Measurements from ENCODE around the gene AKT1.
"Not testable (repeated sequence)": the region's sequence is repeated elsewhere in the genome, so short reads cannot be mapped to it uniquely, and the experiment has no call there.

Gene AKT1

DNA sequence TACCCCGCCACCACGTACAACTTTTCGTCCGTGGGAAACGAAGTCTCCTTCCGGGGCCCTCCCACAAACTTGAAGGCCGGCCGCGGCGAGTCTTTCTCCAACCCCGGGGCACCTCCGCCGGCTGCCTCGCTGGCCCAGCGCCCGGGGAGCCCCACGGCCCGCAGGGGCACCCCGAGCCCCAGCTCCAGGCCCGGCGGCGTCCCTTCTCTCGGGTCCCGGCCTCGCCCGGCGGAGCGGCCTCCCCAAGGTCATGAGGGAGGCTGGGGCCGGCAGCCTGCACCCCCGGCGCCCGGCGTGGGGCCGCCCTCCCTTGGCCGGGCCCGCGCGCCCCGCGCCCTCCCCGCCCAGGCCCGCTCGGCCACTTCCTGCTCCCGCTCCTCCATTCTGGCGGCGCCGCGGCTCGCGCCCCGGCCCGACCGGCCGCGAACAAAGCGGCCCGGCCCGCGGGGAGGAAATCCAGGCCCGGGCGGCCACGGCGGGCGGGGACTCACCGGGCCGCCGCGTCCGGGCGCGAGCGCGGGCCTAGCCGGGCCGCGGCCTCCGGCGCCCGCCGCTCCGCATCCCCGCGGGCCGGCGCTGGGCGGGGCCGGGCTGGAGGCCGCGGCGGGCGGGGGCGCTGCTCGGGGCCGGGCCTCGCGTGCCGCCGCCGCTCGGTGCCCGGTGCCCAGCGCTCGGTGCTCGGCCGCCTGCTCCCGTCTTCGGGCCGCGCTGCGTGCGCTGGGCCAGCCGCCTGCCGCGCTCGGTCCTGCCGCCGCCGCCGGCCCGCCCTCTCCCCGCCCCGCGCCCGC is at the start of gene AKT1:
Gene AKT1 (minus strand): TSS at position 756 of the 788 bp plus-strand sequence. CDS start 3,105 bp downstream, outside the sequence.
- no peak for DNase-seq (ENCODE audit: low read depth)

DNA sequence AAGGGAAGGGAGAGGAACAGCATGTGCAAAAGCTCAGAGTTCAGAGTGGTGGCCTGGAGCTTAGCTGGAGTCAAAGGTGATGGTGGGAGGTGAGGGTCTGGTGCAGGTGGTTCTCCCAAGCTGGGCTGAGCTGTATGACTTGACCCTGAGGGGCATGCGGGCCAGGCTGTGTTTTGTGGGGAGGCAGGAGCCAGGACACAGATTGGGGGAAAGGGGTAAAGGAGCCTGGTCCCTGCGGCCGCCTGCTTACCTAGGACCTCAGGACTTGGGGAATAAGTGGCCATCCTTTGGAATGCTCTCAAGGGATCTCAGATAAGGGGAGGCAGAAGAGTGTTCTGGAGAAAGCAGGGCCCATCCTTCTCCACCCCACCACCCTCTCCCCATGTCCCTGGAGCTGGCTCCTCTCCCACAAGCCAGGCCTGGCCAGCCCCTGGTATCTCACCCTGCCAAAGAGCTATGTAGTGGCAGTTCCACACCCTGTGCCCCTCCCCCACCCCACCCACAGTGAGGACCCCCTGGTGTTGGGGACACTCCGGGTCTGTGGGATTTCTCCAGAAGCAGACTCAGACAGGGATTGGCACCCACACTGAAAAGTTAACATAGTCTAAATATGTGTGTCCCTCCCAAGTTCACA is 49.6 kb upstream of the AKT1 start:
- DNase-seq (ENCODE audit: low read depth) = no peak

DNA sequence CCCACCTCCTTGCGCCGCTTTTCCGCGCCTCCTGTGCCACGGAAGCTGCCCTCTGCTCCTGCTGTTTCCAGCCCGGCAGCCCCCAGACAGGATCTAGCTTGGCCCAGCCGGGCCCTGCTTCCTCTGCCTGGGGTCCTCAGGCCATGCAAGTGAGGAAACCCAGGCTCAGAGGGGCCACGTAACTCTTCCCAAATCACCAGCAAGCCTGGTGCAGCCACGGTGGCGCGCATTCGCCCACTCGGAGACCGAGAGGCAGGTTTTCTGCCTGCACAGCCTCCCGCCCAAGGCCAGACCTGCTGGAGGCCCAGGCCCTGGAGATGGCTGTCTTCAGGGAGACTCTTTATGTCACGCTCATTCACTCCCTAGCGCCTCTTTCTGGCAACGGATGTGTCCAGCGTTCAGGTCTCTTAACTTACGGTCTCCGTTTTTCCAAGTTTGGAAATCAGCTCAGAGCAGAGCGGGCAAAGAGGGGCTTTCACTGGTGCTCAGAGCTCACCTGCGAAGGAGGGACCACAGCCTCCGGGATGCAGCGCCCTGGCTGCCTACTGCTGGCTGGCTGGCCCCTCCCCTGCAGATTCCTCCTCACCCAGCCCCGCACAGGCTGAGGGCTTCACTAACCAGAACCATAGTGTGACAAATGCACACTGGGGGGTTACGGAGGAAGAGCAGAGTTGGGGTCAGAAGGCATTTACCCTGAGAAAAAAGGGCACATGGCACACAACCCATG is 48.9 kb upstream of the AKT1 start:
- no peak for DNase-seq (ENCODE audit: low read depth)

DNA sequence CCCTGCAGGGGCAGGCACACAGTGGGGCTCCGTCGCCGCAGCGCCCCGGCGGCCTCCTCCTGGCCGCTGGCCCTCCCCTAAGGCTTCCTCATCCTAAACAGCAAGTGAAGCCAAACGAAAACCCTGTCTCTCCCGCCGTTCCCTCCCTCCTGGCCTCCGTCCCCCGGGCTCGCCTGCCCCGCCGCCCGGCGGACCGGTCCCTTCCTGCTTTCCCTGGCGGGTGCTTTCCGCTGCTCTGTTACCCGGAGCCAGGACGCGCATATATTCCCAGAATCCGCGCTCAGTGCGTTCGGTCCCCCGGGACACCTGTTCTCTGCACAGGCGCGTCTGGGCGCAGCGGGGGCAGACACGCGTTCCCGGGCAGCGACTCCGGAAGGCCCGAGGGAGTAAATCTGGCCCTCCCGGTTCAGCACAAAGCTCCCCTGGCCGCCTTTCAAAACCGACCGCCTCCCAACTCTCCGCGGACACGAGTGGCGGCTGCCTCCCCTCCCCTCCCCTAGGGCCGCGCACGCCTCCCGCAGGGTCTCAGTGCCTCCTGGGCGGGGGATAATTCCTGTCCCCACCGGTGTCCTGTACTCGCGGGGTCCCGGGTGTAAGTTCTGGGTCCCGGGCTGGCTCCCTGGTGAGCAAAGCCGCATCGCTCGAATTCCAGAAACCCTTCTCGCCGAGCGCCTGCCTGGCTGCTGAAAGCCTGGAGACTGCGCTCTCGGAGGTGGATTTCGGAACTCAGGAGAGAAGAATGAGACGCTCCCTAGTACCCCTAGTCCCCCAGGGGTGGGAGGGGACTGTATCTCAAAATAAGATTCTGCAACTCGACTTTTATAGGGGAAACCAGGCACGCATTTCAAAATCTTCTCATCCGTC is 48.1 kb upstream of the AKT1 start:
- no peak for DNase-seq (ENCODE audit: low read depth)

DNA sequence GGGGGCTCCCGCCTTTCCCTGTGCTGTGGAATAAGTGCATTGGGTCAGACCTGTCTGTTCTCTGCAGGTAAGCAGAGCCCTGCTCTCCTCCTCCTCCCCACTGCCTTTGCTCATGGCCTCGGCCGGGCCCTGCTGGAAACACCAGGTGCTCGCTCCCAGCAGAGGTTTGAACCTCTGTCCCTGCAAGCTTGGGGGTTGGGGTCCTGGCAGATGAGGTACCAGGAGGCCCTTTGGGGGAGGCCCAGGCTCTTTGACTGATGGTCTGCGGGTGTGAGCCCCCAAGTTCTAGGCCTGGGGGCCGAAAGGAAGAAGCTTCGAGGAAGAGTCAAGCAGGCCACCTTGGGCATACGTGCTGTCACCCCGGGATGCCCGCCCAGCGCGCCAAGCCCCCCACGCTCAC is 47.5 kb upstream of the AKT1 start:
- no peak for DNase-seq (ENCODE audit: low read depth)

DNA sequence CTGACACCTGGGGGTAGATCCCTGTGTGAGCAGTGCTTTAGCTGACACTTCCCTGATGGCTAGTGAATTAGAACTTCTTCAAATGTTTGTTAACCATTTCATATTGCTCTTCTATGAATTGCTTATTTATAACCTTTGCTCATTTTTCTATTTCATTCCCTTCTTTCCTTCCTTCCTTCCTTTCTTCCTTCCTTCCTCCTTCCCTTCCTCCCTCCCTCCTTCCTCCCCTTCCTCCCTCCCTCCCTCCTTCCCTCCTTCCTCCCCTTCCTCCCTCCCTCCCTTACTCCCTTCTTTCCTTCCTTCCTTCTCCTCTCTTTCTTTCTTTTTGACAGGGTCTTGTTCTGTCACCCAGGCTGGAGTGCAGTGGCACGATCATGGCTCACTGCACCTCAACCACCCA is 46.2 kb upstream of the AKT1 start:
- DNase-seq (ENCODE audit: low read depth) = no peak

DNA sequence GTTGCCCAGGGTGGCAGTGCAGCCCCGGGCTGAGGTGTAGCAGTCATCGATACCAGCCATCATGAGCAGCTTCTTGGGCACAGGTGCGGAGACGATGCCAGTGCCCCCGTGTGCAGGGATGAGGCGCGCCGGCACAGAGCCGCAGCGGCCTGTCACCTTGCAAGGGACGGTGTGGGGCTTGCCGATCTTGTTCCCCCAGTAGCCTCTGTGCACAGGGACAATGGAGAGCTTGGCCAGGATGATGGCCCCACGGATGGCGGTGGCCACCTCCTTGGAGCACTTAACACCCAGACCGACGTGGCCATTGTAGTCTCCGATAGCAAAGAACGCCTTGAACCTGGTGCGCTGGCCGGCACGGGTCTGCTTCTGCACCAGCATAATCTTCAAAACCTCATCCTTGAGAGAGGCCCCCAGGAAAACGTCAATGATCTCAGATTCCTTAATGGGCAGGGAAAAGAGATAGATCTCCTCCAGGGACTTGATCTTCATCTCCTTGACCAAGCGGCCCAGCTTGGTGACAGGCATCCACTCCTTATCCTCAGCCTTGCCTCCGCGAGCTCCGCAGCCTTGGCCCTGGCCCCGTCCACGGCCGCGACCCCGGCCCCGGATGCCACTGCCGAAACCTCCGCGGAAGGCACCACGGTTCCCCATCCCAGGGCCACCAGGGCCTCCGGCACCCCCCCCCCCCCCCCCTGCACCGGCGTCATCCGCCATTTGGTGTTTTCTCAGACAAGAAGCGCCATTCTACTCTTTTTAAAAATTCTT is 40.8 kb upstream of the AKT1 start:
- DNase-seq (ENCODE audit: low read depth) = not testable (repeated sequence)

DNA sequence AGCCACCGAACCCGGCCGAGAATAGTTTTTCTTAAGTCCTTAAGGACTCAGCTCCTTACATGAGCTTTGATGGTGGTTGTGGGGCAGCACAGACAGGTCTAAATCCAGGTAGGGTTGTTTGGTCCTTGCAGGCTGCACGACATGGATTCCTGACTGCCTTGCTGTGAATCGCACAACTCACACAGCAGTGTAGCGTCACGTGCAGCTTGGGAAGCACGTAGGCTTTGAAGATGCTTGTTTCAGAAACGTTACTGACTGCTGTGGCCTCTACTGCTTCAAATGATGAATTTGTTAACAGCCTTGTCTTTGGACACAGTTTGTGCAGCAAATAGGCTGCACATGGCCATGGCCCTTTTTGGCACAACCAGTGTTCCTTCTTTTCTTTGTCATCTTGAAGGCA is 35.2 kb upstream of the AKT1 start:
- no peak for DNase-seq (ENCODE audit: low read depth)

DNA sequence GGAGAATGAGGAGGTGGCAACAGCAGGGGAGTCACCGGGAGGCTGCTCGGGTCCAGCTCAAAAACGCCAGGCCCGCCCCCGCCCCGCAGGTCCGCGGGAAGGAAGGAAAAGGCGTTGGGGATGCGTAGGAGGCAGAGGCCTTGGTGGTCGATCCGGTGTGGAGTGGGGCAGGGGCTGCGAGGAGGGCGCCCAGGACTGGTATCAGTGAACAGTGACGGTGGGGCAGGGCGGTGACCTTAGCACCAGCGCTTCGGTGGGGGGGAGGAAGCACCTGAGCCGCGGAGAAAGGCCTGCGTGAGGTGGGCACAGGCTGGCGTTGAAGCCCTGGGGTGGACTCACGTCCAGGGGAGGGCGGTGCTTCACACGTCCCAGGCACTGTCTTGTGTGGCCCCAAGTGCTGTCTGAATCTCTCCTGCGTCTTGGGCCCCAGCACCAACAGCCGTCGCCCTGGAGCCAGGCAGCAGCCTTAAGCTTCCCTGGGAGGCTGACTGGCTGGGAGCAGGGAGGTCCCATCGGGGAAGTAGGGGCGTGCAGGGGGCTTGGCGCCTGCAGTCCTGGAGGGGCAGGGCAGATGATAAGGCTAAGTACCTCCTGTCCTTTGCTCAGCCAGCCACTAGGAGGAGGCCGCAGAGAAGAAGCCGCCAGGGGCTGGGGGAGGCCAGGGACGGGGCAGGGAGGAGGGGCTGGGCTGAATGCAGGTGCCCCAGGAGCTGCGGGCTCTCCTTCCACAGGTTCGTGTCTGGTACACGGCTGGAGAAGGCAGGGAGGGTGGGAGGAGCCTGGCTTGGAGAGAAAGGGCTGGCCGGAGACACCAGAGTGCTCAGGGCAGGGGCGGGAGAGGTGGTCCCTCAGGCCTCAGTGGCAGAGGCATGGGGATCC is 31.9 kb upstream of the AKT1 start:
- no peak for DNase-seq (ENCODE audit: low read depth)

DNA sequence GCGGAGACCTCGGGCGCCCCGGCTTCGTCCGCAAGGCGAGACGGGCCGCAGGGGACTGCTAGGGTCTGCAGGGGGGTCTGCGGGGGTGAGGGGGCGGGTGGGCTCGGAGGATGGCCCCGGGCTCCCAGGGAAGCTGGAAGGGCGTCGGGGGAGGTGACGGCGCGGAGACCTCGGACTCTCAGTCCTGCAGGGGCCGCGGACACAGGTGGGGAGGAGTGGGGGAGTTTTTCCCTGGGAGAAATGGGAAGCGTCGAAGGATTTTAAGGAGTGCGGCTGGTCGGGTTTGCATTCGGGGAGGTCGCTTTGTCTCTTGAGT is 31.3 kb upstream of the AKT1 start:
- no peak for DNase-seq (ENCODE audit: low read depth)

DNA sequence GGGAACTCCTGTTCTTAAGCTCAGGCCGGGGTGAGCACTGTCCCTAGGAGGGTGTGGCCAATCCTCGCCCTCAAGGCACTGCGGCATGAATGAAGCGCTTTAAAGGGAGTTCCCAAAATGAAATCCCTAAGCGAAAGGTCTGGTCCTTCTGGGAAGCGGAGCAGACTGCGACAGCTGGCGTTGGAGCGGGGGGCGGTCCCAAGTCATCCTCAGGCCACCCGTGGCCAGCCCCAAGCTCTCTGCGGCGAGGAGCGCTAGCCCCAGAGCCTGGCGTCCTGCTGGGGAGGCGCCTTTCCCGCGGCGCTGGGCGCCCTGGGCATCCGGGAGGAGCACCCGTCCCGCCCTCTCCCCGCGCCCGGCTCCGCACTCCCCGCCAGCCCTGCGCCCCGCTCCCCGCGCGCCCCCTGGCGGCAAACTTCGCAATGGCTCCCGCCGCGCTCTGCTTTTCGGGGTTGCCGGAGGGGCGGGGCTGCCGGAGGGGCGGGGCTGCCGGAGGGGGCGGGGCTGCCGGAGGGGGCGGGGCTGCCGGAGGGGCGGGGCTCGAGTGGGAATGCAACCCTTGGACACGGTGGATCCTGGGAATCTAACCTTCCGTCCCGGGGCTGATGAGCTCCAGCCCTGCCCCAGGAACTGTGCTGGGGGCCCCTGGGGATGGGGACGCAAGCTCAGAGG is 30.8 kb upstream of the AKT1 start:
- peak; percentile 49 for DNase-seq (ENCODE audit: low read depth)

DNA sequence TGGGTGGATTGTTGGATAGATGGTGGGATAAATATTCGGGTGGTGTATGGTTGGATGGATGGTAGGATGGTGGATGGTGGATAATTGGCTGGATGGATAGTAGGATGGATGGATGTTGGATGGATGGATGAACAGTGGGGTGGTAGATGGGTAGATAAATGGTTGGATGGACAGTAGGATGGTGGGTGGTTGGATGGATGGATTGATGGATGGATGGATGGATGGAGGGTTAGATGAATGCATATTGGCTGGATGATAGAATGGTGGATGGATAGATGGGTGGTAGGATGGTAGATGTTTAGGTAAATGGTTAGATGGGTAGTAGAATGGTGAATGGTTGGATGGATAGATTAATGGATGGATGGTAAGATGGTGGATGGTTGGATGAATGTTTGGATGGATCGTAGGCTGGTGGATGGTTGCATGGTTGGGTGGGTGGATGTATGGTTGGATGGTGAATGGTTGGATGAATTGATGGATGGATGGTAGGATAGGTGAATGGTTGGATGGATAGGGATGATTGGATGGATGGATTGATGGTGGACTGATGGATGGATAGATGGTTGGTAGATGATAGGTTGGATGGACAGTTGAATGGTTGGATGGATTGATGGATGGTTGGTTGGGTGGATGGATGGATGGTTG is 28.9 kb upstream of the AKT1 start:
- no peak for DNase-seq (ENCODE audit: low read depth)

DNA sequence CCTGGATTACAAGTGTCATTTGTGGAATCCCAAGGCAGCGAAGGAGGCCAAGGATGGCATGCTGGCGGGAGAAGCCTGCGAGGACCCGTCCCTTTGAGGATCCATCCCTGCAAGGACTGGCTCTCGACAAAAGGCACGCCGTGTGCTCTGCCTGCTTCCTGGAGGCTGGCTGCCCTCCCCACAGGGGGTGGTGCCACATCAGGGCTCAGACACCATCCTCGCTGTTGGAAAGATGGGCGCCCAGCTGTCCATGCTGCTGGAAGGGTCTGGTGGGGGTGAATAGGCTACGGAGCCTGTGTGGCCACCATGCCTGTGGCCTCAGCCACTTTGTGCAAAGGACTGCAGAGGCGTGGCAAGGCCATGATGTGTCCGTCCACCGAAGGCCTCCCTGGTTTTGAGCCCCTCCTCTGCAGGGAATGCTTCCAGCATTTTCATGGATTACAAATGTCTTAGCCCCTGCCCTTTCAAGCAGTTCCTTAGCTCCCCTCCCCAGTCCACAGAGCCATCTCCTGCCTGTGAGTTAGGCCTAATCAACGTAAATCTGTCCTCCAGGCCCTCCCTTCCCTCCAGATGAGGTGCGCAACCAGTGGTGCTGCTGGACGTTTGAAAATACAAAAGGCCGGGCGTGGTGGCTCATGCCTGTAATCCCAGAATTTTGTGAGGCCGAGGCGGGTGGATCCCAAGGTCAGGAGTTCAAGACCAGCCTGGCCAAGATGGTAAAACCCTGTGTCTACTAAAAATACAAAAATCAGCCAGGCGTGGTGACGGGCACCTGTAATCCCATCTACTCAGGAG is 27.5 kb upstream of the AKT1 start:
- no peak for DNase-seq (ENCODE audit: low read depth)

DNA sequence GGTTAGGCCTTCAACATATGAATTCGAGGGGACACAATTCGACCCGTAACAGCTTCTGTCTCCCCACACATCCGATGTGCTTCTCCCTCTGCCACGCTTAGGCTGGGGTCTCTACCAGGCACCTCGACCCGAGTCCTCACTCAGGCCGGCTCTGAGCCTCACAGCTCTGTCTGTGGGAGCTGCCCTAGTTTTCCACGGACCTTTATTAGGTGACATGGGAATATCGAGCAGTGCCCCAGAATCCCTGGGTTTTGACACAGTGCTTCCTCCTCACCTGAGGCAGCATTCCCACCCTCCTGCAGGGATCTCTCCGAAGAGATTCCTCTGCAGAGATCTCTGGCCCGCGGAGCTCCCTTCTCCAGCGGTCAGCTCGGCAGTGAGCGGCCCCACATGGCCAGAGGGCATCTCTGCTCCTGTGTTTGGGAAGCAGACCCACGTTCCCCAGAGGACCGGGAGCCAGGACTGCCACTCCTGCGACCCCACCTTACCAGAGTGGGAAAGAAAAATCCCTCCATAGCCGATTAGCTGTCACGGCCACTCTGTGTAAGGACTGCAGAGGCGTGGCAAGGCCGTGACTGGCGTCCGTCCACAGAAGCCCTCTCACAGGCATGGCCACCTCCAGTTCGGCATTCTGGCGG is 26.5 kb upstream of the AKT1 start:
- DNase-seq (ENCODE audit: low read depth) = no peak

DNA sequence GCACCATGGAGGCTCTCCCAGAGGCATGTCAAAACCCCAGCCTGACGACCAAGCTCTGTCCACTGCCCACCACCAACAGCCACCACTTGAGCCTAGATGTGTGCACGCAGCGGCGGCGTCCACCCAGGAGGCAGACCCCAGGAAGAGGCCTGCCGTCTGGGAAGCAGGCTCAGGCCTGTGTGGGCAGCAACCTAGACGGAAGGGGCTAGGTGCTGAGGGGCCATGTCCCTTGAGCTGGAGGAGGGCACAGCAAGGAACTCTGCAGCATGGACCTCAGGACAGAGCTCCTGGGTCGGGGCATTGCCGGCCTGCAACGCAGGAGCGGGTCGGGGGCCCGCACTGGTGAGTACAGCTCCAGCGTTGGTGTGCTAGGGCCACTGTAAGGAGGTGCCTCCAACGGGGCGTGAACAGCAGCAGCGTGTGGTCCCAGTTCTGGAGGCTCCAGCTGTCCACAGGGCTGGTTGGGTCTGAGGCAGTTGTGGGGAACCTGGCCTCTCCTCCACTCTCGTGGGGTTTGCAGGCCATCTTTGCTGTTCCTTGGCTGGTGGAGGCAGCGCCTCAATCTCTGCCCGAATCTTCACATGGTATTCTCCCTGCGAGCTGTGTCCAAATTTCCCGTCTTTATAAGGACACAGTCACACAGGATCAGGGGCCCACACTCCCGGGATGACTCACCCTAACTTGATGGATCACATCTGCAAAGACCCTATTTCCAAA is 25.8 kb upstream of the AKT1 start:
- no peak for DNase-seq (ENCODE audit: low read depth)

DNA sequence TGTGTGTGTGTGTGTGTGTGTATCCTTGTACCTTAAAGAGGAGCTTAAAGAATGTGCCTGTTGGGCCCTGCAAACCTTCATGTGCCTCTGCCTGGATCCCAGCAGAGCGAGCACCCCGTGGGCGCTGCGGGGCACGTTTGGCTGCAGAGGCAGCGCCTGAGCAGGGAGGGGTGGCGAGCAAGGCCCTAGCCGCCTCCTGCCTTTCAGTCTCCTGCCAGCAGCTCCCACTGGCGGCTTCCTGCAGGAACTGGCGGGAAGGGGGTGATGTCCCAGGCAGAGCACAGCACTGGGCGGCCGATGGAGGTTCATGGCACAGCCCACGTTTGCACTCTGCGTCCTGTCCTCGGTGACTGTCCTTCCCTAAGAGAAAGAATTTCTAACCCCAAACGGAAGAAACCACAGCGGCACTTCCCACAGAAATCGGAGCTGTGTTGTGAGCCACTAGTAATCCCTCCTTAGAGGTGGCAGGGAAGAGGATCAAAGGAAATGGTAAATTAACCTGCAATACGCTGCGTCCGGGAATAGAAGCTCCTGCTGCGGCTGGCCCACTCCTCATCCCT is 25.2 kb upstream of the AKT1 start:
- peak; percentile 38 for DNase-seq (ENCODE audit: low read depth)

DNA sequence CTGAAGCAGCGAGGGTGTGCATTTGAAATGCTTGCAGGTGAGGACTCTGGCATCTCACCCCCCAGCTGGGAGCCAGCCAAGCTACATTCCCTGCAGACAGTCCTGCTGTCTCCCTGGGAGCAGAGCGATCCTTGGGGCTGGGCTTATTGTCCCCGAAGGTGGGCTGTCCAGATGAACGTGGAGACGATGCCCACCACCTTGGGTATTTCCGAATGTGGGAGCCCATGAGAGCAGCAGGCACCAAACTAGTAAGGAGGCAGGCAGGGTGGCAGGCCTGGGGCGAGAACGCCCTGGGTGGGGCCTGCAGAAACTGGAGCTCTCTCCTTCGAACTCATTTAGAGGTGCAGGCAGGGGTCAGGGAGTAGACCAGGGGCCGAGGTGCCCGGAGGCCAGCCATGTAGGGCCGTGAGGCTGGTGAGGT is 23.8 kb upstream of the AKT1 start:
- no peak for DNase-seq (ENCODE audit: low read depth)

Data from fibroblast of the conjunctiva (primary cell).